A673 (cell line): ENCODE results near the gene SMPDL3B. TPM values are rescaled to one million over a fixed set of nuclear protein-coding genes. Genes with fewer than 3 reads are reported as not detected.

Experiments
- BruUV-seq: library from RNA; stranded (reverse); fragments of 400-500 nt; replicated peaks from 2 replicates; lab custom pipeline; 2021; lab: Mats Ljungman, UMichigan
- CTCF ChIA-PET: fragments of 300-600 bp; sonication (Branson Sonifier 250); formaldehyde crosslinking; loops from one replicate; lab custom pipeline; 2022; ENCODE audit warnings: antibody characterized with exemption; lab: Charles Lee
- POLR2A ChIA-PET: fragments of 300-600 bp; sonication (Branson Sonifier 250); formaldehyde crosslinking; loops from one replicate; lab custom pipeline; 2022; ENCODE audit warnings: antibody characterized with exemption; ENCODE audit not compliant: low non-redundant PET; lab: Charles Lee
- DNase-seq: peaks from one replicate; pipeline ENCODE4 v3.0.0-alpha.2; 2015; ENCODE audit warnings: low spot score
- H3K27ac ChIP-seq: fragments of 200-600 bp; sonication (generic); 2 replicates; pipeline ENCODE4 v1.5.1; 2016; ENCODE audit warnings: mixed run types, low read depth, mild to moderate bottlenecking, mixed read lengths, antibody characterized with exemption, low read length; ENCODE audit not compliant: poor library complexity, severe bottlenecking
- H3K27me3 ChIP-seq: fragments of 200-600 bp; sonication (generic); replicated peaks from 2 replicates; pipeline ENCODE4 v1.6.1; 2017; ENCODE audit warnings: mixed run types, low read depth, mild to moderate bottlenecking, mixed read lengths, antibody characterized with exemption, low read length; ENCODE audit not compliant: insufficient read depth, poor library complexity
- H3K36me3 ChIP-seq: fragments of 200-600 bp; sonication (generic); 2 replicates; pipeline ENCODE4 v1.6.1; 2016; ENCODE audit warnings: mixed run types, mild to moderate bottlenecking, mixed read lengths, antibody characterized with exemption, low read length; ENCODE audit not compliant: insufficient read depth, poor library complexity, severe bottlenecking
- H3K4me1 ChIP-seq: fragments of 200-600 bp; sonication (generic); 2 replicates; pipeline ENCODE4 v1.6.1; 2017; ENCODE audit warnings: mixed run types, mild to moderate bottlenecking, mixed read lengths, antibody characterized with exemption, low read length; ENCODE audit not compliant: insufficient read depth, poor library complexity, severe bottlenecking
- H3K4me3 ChIP-seq: fragments of 200-600 bp; sonication (generic); 2 replicates; pipeline ENCODE4 v1.5.1; 2016; ENCODE audit warnings: low read depth, mixed run types, mild to moderate bottlenecking, mixed read lengths, low read length; ENCODE audit not compliant: poor library complexity, severe bottlenecking
- H3K9me3 ChIP-seq: fragments of 200-600 bp; sonication (generic); 2 replicates; pipeline ENCODE4 v1.6.1; 2016; ENCODE audit warnings: mixed run types, low read depth, mild to moderate bottlenecking, mixed read lengths, antibody characterized with exemption, low read length; ENCODE audit not compliant: poor library complexity, severe bottlenecking
- EZH2 ChIP-seq: fragments of 200-600 bp; sonication (generic); IDR thresholded peaks from 2 replicates; pipeline ENCODE4 v1.6.1; 2017; ENCODE audit warnings: borderline replicate concordance, low read depth, mild to moderate bottlenecking, mixed read lengths, antibody characterized with exemption, low read length; ENCODE audit not compliant: poor library complexity, severe bottlenecking
- intact Hi-C: fragments of 100-400 bp; cut with micrococcal nuclease; formaldehyde crosslinking; loops from one replicate; pipeline ENCODE4 v1.10.0; 2022; ENCODE audit not compliant: unreplicated experiment
- total RNA-seq: library from RNA; stranded (reverse); gene quantifications from 2 replicates; pipeline ENCODE4 v1.2.3, GENCODE V29; 2021
- TF ChIP-seq, protein P1 (sequence below): fragments of 300-800, 200-600 bp; sonication (generic); conservative IDR thresholded peaks from 2 replicates; pipeline ENCODE4 v1.5.1; 2017; ENCODE audit warnings: low read depth, mild to moderate bottlenecking, antibody characterized with exemption, low read length, moderate library complexity, mixed read lengths

SMPDL3B gene
- total RNA-seq, 1 experiment from 2014 or later, result 0.62 TPM

DNA sequence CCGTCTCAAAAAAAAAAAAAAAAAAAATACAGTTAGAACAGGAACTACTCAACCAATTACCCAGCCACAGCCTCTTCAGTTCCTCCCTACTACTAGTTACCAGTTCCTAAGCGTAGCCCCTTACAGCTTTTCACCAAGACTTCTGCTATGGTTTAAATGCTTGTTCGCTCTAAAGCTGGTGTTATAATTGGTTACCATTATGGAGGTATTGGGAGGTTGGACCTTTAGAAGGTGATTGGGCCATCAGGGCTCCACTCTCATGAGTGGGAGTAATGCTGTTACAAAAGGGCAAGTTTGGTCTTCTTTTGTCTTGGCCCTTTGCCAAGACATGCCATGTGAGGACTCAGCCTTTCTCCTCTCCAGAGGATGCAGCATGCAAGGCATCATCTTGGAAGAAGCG is 3.0 kb upstream of the SMPDL3B start:
- Histone ChIP-seq H3K9me3 (no peaks in the 10 kb centered on the region), H3K27me3 (no peaks in the 10 kb centered on the region), H3K4me1 (no peaks in the 10 kb centered on the region), H3K27ac (no peak overlapping the region), H3K36me3 (no peaks in the 10 kb centered on the region), H3K4me3 (no peak overlapping the region)
- no peak for DNase-seq
- TF ChIP-seq, protein P1, sequence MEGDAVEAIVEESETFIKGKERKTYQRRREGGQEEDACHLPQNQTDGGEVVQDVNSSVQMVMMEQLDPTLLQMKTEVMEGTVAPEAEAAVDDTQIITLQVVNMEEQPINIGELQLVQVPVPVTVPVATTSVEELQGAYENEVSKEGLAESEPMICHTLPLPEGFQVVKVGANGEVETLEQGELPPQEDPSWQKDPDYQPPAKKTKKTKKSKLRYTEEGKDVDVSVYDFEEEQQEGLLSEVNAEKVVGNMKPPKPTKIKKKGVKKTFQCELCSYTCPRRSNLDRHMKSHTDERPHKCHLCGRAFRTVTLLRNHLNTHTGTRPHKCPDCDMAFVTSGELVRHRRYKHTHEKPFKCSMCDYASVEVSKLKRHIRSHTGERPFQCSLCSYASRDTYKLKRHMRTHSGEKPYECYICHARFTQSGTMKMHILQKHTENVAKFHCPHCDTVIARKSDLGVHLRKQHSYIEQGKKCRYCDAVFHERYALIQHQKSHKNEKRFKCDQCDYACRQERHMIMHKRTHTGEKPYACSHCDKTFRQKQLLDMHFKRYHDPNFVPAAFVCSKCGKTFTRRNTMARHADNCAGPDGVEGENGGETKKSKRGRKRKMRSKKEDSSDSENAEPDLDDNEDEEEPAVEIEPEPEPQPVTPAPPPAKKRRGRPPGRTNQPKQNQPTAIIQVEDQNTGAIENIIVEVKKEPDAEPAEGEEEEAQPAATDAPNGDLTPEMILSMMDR, result no peak
- TF ChIP-seq EZH2, result no peak
- intact Hi-C loops, result no loop called here
- ChIA-PET CTCF (no interaction called here), POLR2A (no interaction called here)
- no TSS peak for BruUV-seq

DNA sequence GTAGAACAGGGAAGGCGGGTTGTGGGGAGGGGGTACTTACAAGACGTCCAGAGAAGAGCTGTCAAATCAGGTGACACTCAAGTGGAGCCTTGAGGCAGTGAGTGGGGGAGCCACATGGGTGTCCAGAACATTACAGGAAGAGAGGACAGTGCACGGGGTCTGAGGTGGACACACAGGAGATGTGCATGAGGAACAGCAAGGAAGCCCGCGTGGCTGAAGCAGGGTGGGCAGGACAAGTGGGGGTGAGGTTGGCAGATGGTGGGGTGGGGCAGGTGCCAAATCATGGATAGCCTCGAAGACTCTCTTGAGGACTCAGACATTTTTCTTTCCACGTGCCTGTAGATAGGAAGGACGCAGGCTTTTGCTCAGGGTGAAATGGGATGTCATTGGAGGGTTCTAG is 921 bp downstream of the SMPDL3B start:
- Histone ChIP-seq H3K27me3 (no peaks in the 10 kb centered on the region), H3K36me3 (no peaks in the 10 kb centered on the region), H3K9me3 (no peaks in the 10 kb centered on the region), H3K27ac (no peak overlapping the region), H3K4me3 (no peak overlapping the region), H3K4me1 (peaks cover 4% of the 10 kb centered on the region)
- CTCF ChIA-PET, result no interaction called here
- no TSS peak for BruUV-seq
- POLR2A ChIA-PET, result no interaction called here
- TF ChIP-seq, protein P1, result no peak
- TF ChIP-seq EZH2, result no peak
- intact Hi-C loops, result no loop called here
- no peak for DNase-seq

DNA sequence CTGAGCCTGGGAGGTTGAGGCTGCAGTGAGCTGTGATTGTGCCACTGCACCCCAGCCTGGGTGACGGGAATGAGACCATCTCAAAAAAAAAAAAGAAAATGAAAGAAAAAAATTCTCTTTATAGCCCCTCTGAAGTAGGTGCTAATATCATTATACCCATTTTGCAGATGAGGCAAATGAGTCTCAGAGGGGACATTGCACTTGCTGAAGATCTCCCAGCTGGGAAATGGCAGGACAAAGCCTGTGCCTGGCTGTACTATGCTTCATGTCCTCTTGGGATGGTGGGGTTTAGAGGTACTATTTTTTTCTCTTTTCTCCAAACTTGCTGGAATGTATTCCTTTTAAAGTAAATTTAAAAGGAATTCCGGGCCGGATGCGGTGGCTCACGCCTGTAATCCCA is 1.6 kb downstream of the SMPDL3B start:
- Histone ChIP-seq H3K9me3 (no peaks in the 10 kb centered on the region), H3K4me3 (no peak overlapping the region), H3K27me3 (no peaks in the 10 kb centered on the region), H3K4me1 (peaks cover 4% of the 10 kb centered on the region), H3K27ac (no peak overlapping the region), H3K36me3 (no peaks in the 10 kb centered on the region)
- POLR2A ChIA-PET, result no interaction called here
- CTCF ChIA-PET, result no interaction called here
- no TSS peak for BruUV-seq
- intact Hi-C loops, result no loop called here
- no peak for TF ChIP-seq EZH2
- TF ChIP-seq, protein P1, result no peak
- no peak for DNase-seq
